ENCODE results near the gene ZSWIM8. TPM values are rescaled to one million over a fixed set of nuclear protein-coding genes. Genes with fewer than 3 reads are reported as not detected.

Gene ZSWIM8
- total RNA-seq, 4 donors from 2014 or later, result 48.4 to 121 (median 101) TPM

- Histone ChIP-seq H3K4me3 (peak overlapping the region; percentile 74 to 94), H3K36me3 (peaks cover 0 to 64% of the 10 kb centered on the region in 2 donors), H3K27ac (peak overlapping the region; percentile 86 to 99 (median 98)), H3K27me3 (no peaks in the 10 kb centered on the region), H3K4me1 (peaks cover 2 to 47% (median 25%) of the 10 kb centered on the region in 3 donors), H3K9me3 (no peaks in the 10 kb centered on the region)
- peak; percentile 89 for ATAC-seq
- TF ChIP-seq POLR2AphosphoS5 (IDR thresholded peaks at IDR 0.05) (peak; percentile 89), POLR2A (IDR thresholded peaks at IDR 0.05) (peak; percentile 69 to 70), EP300 (IDR thresholded peaks at IDR 0.05) (no peak), CTCF (IDR thresholded peaks at IDR 0.05) (peak in 2 of 4 experiments; percentile 20 to 55)
- WGBS, 2 donors (ENCODE audit: low coverage in 1 of 2), result no CpG with 5 or more reads among the region's 101 CpGs
Measured at GRCh38 chr10:73772281-73773151, 12.9 kb upstream of the ZSWIM8 start.

- Histone ChIP-seq H3K4me3 (peak overlapping the region; percentile 74 to 94), H3K36me3 (peaks cover 0 to 64% of the 10 kb centered on the region in 2 donors), H3K9me3 (no peaks in the 10 kb centered on the region), H3K4me1 (peaks cover 2 to 50% (median 25%) of the 10 kb centered on the region in 3 donors), H3K27me3 (no peaks in the 10 kb centered on the region), H3K27ac (peak overlapping the region; percentile 86 to 99 (median 98))
- no peak for ATAC-seq
- no peak for TF ChIP-seq EP300 (IDR thresholded peaks at IDR 0.05)
- no peak for TF ChIP-seq CTCF (IDR thresholded peaks at IDR 0.05)
- TF ChIP-seq POLR2AphosphoS5 (IDR thresholded peaks at IDR 0.05), result no peak
- TF ChIP-seq POLR2A (IDR thresholded peaks at IDR 0.05), result no peak
- WGBS, 2 donors (ENCODE audit: low coverage in 1 of 2), result 0% methylated on average over 11 of the region's 29 CpGs; no CpG with 5 or more reads in 1 of the 2 donors
Measured at GRCh38 chr10:73773152-73773879, 12.1 kb upstream of the ZSWIM8 start.

- Histone ChIP-seq H3K27me3 (no peaks in the 10 kb centered on the region), H3K4me3 (peak overlapping the region in 1 of 2 donors; percentile 94), H3K27ac (peak overlapping the region in 1 of 4 donors; percentile 25), H3K9me3 (no peaks in the 10 kb centered on the region), H3K36me3 (peaks cover 0 to 64% of the 10 kb centered on the region in 2 donors), H3K4me1 (peaks cover 2 to 51% (median 25%) of the 10 kb centered on the region in 3 donors)
- 16 to 27% methylated on average over 4 to 5 of the region's 5 CpGs for WGBS, 2 donors (ENCODE audit: low coverage in 1 of 2)
- ATAC-seq, result no peak
- no peak for TF ChIP-seq CTCF (IDR thresholded peaks at IDR 0.05)
- TF ChIP-seq POLR2A (IDR thresholded peaks at IDR 0.05), result no peak
- no peak for TF ChIP-seq EP300 (IDR thresholded peaks at IDR 0.05)
- TF ChIP-seq POLR2AphosphoS5 (IDR thresholded peaks at IDR 0.05), result no peak
Measured at GRCh38 chr10:73774637-73775036, 10.8 kb upstream of the ZSWIM8 start.

- Histone ChIP-seq H3K27me3 (no peaks in the 10 kb centered on the region), H3K36me3 (peaks cover 0 to 50% of the 10 kb centered on the region in 2 donors), H3K9me3 (no peaks in the 10 kb centered on the region), H3K4me3 (no peak overlapping the region), H3K4me1 (peaks cover 2 to 66% (median 34%) of the 10 kb centered on the region in 3 donors), H3K27ac (no peak overlapping the region)
- ATAC-seq, result no peak
- TF ChIP-seq POLR2AphosphoS5 (IDR thresholded peaks at IDR 0.05) (no peak), EP300 (IDR thresholded peaks at IDR 0.05) (no peak), CTCF (IDR thresholded peaks at IDR 0.05) (no peak), POLR2A (IDR thresholded peaks at IDR 0.05) (no peak)
- WGBS, 2 donors (ENCODE audit: low coverage in 1 of 2), result 87 to 92% methylated on average over 2 to 5 of the region's 5 CpGs
Measured at GRCh38 chr10:73779018-73779417, 6.4 kb upstream of the ZSWIM8 start.
